ENCODE data around the gene RPUSD1. TPM values are rescaled to one million over a fixed set of nuclear protein-coding genes. Genes with fewer than 3 reads are reported as not detected.

The RPUSD1 gene
- total RNA-seq, 1 donor from 2014 or later: 36.8 TPM

DNA sequence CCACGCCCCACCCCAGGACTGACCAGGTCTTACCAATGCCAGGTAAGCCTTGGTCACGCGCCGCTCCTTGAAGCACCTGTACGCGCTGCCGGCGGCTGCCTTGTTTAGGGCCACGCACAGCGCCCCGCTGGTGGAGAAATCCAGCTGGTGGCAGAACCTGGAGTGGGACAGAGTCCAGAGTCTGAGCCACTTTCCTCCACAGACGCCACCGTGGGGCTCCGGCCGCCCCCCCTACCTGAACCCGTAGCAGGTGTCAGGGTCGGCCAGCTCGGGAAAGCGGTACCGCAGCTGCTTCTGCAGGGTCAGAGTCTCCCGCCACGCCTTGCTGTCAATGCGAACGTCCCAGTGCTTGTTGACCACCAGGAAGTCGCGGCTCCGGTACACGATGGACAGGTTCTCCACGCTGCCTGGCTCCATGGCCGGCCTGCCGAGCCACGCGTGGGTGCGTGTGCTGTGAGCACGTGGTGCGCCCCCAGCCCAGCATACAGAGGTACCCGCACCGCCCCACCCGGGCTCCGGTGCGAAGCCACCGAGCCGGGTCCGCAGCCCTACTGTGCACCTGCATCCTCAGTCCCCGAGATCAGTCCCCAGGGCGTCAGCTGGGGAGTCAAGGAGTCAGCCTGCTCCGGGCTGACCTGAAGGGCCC, 737 bp downstream of the RPUSD1 start:
- Mint-ChIP-seq H3K27me3 (ENCODE audit: low read depth) (no peaks in the 10 kb centered on the region), H3K4me1 (no peaks in the 10 kb centered on the region), H3K9me3 (no peaks in the 10 kb centered on the region), H3K36me3 (ENCODE audit: low read depth) (peaks cover 5% of the 10 kb centered on the region), H3K4me3 (peak overlapping the region; percentile 87), H3K27ac (ENCODE audit: unreplicated experiment) (no peak overlapping the region)
- TF ChIP-seq, protein P1, sequence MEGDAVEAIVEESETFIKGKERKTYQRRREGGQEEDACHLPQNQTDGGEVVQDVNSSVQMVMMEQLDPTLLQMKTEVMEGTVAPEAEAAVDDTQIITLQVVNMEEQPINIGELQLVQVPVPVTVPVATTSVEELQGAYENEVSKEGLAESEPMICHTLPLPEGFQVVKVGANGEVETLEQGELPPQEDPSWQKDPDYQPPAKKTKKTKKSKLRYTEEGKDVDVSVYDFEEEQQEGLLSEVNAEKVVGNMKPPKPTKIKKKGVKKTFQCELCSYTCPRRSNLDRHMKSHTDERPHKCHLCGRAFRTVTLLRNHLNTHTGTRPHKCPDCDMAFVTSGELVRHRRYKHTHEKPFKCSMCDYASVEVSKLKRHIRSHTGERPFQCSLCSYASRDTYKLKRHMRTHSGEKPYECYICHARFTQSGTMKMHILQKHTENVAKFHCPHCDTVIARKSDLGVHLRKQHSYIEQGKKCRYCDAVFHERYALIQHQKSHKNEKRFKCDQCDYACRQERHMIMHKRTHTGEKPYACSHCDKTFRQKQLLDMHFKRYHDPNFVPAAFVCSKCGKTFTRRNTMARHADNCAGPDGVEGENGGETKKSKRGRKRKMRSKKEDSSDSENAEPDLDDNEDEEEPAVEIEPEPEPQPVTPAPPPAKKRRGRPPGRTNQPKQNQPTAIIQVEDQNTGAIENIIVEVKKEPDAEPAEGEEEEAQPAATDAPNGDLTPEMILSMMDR (conservative IDR thresholded peaks at IDR 0.05): no peak
- no peak for DNase-seq (ENCODE audit: low read depth, low spot score)

- no peaks in the 10 kb centered on the region for H3K9me3 Mint-ChIP-seq
Observed at GRCh38 chr16:785563-786535, 2.3 kb downstream of the RPUSD1 start.

GRCh38 chr16:784431-784830, 3.8 kb downstream of the RPUSD1 start:
- Mint-ChIP-seq H3K27ac (ENCODE audit: unreplicated experiment) (no peak overlapping the region), H3K4me1 (no peaks in the 10 kb centered on the region), H3K27me3 (ENCODE audit: low read depth) (no peaks in the 10 kb centered on the region), H3K36me3 (ENCODE audit: low read depth) (no peaks in the 10 kb centered on the region), H3K4me3 (peak overlapping the region; percentile 71), H3K9me3 (no peaks in the 10 kb centered on the region)
- TF ChIP-seq, protein P1 (conservative IDR thresholded peaks at IDR 0.05): no peak
- no peak for DNase-seq (ENCODE audit: low read depth, low spot score)

More at GRCh38 chr16:785563-786535, 2.3 kb downstream of the RPUSD1 start:
- Mint-ChIP-seq H3K36me3 (ENCODE audit: low read depth) (no peaks in the 10 kb centered on the region), H3K27me3 (ENCODE audit: low read depth) (no peaks in the 10 kb centered on the region), H3K27ac (ENCODE audit: unreplicated experiment) (no peak overlapping the region), H3K4me3 (peak overlapping the region; percentile 71), H3K4me1 (no peaks in the 10 kb centered on the region)
- DNase-seq (ENCODE audit: low read depth, low spot score): peak; percentile 71
- TF ChIP-seq, protein P1 (conservative IDR thresholded peaks at IDR 0.05): peak; percentile 89

GRCh38 chr16:783404-784161, 4.6 kb downstream of the RPUSD1 start:
- H3K9me3 Mint-ChIP-seq: no peaks in the 10 kb centered on the region
- no peak overlapping the region for H3K27ac Mint-ChIP-seq (ENCODE audit: unreplicated experiment)
- no peaks in the 10 kb centered on the region for H3K36me3 Mint-ChIP-seq (ENCODE audit: low read depth)
- H3K4me3 Mint-ChIP-seq: peak overlapping the region; percentile 41
- no peaks in the 10 kb centered on the region for H3K4me1 Mint-ChIP-seq
- H3K27me3 Mint-ChIP-seq (ENCODE audit: low read depth): no peaks in the 10 kb centered on the region
- no peak for DNase-seq (ENCODE audit: low read depth, low spot score)
- TF ChIP-seq, protein P1 (conservative IDR thresholded peaks at IDR 0.05): no peak

DNA sequence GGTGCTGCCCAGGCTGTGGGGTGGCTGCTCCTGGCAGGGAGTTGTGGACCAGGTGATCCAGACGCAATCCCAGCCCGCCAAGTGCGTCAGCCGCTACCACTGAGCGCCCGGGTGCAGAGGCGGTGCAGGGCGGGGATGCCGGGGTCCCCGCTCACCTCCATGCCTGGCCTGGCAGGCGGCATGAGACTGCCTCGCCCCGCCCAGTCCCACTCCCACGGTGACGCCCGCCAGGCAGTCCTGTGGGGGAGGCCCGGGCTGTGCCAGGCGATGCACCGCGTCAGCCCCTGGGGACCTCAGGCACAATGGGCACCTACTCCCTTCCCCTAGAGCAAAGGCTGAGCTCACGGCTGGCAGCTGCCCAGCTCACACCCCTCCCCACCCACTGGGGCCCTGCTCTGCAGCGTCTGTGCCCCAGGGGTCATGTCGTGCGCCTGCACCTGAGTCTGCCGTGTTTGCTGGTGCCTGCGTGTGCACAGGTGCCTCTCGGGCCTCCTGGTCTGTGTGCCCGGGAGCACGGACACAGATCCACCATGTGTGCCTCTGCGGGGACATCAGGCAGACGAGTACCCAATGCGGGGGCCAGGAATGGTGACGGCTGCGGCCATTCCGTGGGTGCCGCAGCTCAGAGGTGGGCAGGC, 5.3 kb downstream of the RPUSD1 start:
- no peaks in the 10 kb centered on the region for H3K27me3 Mint-ChIP-seq (ENCODE audit: low read depth)
- TF ChIP-seq, protein P1 (conservative IDR thresholded peaks at IDR 0.05): no peak
- no peaks in the 10 kb centered on the region for H3K4me1 Mint-ChIP-seq
- DNase-seq (ENCODE audit: low read depth, low spot score): no peak
- H3K27ac Mint-ChIP-seq (ENCODE audit: unreplicated experiment): no peak overlapping the region
- peak overlapping the region; percentile 41 for H3K4me3 Mint-ChIP-seq
- H3K9me3 Mint-ChIP-seq: no peaks in the 10 kb centered on the region
- H3K36me3 Mint-ChIP-seq (ENCODE audit: low read depth): no peaks in the 10 kb centered on the region
